Mammary epithelial cell (primary cell): ENCODE measurements around the gene TCEAL6.
"Not testable (repeated sequence)": the region's sequence is repeated elsewhere in the genome, so short reads cannot be mapped to it uniquely, and the experiment has no call there.

ENCODE experiments used
- CTCF ChIP-seq, 2 donors: IDR thresholded peaks in 1 of 2; conservative IDR thresholded peaks in 1 of 2; 2 replicates each; pipeline ENCODE4 v1.5.1; 2011 to 2012; ENCODE audit warnings: inconsistent platforms in 2 of 2, low read length in 2 of 2, mild to moderate bottlenecking in 2 of 2, control low read depth in 1 of 2, low read depth in 1 of 2; ENCODE audit not compliant: insufficient read depth in 1 of 2; ENCODE audit errors: extremely low read depth in 1 of 2
- EZH2 ChIP-seq: IDR thresholded peaks from 2 replicates; pipeline ENCODE4 v1.6.1; 2012; ENCODE audit warnings: low read length, inconsistent platforms, borderline replicate concordance

GRCh38 chrX:102125014-102125413, 17.3 kb downstream of the TCEAL6 start:
- not testable (repeated sequence) for TF ChIP-seq CTCF (conservative IDR thresholded peaks at IDR 0.05 in 1 of 2, IDR thresholded peaks at IDR 0.05 in 1 of 2; ENCODE audit: extremely low read depth in 1 of 2, insufficient read depth in 1 of 2, low read depth in 1 of 2, low read length in 2 of 2); EZH2
